Measurements from ENCODE around the gene UNC13D.
"Not testable (repeated sequence)": the region's sequence is repeated elsewhere in the genome, so short reads cannot be mapped to it uniquely, and the experiment has no call there.

Gene UNC13D

DNA sequence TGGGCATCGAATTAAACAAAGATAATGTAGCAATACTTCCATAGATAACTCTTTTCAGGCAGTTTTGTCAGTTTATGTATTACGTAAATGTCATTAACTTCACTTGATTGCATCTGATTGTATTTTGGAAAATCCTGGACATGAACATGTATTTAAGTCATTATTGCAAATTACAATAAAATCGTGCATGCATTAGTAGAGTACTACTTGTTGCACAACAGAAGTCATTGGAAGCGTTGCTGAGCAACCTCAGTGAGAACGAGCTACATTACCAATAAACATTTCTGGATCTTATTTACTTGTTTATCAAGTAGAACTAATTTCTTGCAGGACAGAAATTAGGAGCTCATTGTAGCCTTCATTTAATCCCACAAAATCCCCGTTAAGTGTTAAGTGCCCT is 53.0 kb downstream of the UNC13D start:
- DNase-seq: no peak

DNA sequence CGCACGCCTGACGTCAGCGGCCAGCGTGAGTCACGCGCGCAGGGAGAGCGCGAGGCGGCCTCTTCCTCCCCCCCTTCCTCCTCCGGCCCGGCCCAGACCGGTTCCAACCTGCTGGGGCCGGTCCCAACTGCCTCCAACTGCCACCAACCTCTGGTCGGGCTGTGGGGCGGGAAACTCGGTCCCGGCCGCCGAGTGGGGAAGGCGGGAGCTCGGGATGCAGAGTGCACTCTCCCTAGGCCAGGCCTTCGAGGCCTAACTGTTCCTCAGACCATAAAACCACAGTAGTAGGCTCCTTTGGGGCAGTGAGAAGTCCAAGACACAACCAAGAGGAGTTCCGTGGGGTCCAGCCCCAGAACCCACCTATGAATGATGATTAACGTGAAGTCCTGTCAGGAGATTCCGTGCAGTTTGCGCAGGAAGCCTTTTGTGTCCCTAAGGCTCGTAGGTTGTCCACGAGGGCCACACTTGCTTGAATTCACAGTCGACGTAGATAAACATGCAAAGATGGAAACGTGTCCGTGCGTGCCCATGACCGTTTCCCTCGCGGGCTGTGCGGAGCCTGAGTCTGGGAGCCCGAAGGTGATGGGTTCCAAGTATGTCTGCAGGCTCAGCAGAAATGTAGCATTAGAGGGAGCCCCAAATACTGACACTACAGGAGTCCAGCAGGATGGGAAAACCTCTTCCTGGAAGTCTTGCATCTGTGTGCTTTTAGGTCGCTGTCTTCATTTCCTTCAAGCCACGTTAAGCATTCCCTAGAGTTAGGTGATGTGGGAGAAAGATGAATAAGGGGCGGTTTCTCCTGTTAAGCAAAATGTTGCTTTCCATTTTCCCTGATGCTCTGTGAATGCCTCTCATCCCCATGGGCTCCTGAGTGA is 59.0 kb downstream of the UNC13D start:
- peak; percentile 22 to 87 for DNase-seq

DNA sequence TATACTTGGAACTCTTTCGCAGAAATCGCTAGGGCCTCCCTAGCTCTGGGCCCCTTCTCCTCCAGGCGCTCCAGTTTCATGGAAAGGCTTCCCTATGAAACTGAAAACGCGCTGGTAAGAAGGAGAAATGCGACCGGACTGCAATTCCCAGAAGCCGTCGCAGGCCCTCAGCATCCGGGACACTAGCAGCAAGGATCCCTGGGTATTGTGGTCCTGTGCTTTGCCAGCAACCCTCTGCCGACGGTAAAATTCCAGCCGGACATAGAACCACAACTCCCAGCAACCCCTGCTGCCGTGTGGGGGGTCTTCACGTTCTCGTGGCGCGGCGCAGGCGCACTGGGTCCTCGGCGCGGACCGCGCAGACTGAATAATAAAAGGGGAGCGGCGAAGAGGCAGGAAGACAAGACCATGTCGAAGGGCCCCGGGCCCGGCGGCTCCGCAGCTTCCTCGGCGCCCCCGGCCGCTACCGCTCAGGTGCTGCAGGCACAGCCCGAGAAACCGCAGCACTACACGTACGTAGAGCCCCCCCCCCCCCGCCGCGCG is 59.7 kb downstream of the UNC13D start, which contains the start of gene UNK:
Gene UNK (plus strand): TSS at position 334 of the 543 bp plus-strand sequence. CDS start 75 bp downstream, at position 409.
- DNase-seq: peak; percentile 94 to 96

DNA sequence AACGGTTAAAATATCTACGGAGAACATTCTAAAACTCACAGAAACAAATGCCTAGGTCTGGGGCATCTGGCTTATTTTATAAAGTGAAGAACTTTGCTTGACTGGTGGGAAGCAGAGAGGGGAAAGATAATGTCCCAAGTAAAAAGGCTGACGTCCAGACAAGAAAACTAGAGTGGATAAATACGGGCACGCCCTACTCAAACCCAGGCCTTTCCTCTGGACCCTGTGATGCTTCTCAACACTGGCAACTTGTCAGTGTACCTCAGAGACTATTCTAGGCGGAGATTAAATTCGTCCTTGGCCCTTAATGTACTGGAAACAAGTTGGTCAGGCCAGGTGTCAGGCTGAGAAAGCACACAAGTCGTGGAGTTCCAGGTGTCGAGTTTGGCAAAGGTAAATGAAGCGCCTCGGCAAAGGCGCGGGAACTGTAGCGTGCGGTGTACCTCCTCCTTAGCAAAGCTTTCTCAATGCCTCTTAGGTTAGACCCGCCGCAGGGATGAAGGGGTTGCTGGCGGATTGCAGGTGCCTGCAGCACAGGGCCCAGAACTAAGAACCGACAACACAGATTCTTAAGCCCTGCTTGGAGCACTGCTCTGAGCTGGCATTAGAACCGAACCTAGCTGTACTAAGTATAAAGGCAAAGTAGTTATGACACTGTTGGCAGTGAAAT is 60.3 kb downstream of the UNC13D start:
- peak in 1 of 2 donors; percentile 20 for DNase-seq

DNA sequence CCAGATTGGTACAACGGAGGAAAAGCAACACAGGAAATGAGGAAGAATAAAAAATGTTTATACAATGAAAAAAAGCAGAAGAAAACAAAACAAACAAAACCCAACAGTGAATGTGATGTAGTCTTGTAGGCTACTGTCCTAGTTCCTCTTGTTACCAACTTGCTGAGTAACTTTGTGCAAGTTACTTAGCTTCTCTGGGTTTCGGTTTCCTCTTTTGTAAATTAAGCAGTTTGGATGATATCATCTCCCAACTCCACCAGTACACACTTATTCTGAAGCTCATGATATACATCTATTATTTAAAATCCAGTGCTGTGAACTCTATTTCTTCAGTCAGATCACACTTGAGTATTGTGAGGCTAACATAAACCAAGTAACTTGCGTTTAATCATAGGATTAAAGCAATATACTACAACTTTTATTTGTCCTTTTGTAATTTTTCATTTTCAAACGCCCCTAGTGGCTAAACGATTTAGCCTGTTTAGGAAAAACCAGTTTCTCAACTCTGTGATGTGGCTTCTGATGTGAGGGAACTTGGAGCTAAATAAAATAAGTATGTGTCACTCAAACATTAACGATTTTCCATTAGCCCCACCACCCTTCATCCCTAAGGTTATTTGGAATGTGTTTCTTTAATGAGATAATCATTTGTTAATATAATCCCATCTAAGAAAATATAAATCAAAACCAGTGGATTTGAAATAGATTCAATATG is 61.0 kb downstream of the UNC13D start:
- no peak for DNase-seq

DNA sequence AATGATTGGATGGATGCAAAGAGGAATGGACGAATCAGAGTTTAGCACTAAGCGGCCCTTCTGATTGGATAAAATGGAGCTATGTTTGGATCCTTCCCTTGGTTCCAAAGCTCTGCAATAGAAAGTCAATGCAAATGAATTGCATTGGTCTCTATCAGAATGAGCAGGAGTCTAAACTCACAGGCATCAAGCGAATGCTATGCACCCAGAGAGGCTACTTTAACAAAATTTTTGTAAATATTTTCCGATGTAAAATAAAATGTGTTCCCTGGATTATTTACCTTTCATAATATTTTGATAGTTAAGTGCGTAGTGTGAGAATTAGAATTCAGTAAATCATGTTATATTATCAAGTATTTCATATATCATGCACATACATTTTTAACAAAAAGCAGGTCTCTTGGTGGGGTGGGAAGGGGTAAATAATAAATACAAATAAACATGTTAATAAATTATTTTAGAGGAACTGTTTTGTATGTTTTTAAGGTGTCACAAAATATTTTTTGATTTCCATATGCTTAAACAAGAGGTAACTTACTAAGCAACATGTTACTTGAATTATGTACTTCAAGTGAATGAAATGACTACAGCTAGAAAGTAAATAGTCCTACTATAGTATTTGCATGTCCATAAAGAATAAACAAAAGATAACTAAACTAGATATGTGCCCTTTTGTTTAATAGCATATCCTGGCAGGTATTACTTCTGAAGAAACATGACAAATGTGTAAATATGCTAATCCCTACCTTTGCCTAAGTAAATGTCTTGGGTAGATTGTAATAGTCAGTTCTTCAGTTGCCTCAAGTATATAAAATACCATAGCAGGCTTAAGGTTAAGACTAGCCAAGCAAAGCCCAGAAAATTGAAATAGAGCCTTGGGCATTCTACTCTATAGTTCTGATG is 64.0 kb downstream of the UNC13D start:
- DNase-seq: no peak

DNA sequence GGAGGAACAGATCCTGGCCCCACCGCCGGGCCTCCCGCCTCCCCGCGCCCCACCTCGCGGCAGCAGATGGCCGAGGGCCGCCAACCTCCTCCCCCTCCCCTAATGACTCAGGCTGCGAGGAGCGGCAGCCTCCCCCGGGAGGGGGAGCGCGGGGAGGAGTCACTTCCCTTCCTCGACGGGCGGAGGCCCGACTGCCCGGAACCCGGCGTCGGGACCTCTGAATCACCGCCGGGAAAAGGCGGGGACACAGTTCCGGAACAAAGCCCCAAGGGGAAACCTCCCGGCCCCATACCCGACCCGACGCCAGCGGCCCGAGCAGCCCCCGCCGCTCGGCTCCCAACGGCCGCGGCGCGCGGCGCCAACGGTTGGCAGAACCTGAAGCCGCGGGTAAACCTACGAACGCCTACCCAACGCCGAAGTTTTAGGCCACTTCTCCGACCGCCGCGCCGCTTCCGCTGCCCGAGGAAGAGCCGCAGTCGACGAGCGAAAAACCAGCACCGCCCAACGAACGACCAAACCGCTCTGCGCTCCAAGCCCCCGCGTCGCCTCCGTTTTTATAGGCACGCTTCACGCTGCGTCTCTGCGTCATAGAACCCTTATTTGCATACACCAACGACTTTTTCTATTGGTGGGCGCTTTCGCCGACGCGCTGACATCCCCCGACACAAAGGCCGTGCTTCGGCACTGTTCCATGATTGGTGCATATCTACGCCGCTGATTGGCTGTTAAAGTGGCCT is 64.8 kb downstream of the UNC13D start:
- peak; percentile 92 to 95 for DNase-seq

DNA sequence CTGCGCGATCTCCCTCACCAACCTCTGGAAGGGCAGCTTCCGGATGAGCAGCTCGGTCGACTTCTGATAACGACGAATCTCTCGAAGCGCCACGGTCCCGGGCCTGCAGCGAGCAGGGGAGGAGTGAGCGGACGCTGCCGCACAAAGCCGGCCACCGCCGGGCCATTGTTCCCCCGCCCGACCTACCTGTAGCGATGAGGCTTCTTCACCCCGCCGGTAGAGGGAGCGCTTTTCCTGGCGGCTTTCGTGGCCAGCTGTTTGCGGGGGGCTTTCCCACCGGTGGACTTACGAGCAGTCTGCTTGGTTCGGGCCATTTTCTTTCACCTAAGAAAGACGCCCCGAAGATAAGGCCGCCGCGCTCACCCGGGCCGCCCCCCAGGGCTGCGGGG is 65.3 kb downstream of the UNC13D start:
- DNase-seq: peak in 1 of 2 donors; percentile 74

DNA sequence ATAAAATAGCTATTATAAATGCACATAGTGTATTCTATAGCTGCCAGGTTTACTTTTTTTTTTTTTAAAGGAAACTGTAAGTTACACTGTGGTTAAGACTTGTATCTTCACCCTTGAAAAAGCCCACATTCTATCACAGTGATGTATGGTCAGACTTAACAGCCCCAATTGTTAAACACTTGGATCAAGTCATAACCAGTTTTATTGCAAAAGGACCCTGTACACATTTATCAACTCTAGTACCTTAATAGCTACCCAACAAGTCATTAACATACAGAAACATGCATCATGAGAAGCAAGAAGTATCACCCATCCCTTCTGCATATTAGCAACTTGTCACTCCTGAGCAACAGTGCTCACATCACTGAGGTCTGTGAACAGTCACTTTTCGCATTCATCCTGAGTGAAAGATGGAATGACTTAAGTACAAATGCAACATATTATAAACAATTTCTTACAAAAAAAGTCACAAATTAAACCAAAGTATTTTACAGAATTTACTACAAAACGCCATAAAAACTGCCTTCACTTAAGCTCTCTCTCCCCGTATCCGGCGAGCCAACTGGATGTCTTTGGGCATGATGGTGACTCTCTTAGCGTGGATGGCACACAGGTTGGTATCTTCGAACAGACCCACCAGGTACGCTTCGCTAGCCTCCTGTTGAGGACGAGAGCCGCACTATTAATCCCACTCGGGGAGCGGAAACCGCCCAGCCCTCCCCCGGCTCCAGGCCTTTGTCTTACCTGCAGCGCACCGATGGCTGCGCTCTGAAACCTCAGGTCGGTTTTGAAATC is 65.9 kb downstream of the UNC13D start:
- not testable (repeated sequence) for DNase-seq

DNA sequence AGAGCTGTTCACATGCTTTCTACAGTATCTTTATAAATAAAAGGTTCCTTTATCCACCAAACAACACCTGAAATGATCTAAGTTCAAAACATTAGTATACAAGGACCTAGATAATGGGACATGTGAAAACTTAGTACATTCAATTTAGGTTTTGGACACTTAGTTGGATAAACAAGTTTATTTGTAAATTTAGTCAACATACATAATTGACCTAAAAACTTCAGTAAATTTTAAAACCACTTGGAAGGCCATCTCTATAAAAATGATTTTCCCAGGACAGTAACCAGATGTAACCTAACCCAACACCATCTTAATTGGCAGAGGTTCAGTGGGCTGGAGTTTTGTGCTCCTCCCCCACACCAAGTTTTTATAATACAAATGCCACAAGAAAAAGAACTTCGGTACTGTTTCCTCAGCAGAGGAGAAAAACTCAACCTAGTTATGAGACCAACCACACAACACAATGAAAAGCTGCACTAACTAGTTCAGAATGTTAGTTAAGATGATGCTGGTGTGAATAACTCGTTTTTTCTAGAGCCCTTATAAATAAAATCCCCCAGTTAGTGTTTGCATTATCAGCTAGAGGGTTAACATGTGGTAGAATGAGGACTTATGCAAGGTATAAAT is 66.8 kb downstream of the UNC13D start:
- DNase-seq: no peak

Data from activated CD4-positive, alpha-beta T cell treated with anti-CD3 and anti-CD28 coated beads for 4 hours (primary cell).